Measurements from ENCODE around the gene CD70.

Gene CD70

GRCh38 chr19:6626764-6627163, 35.8 kb upstream of the CD70 start:
- H3K4me3 ChIP-seq (ENCODE audit: low read depth, low read length) = no peak overlapping the region
- POLR2A ChIA-PET = no interaction called here
- CTCF ChIA-PET = interaction anchor here (0.6 kb wide), 1 partner anchor 90 kb away, joined by 3 read pairs; no protein-coding TSS in a partner anchor

More at GRCh38 chr19:6626764-6627163, 35.8 kb upstream of the CD70 start:
- H3K9me3 ChIP-seq (ENCODE audit: control insufficient read depth, insufficient read depth, low read depth, low read length) = no peaks in the 10 kb centered on the region
- no peak overlapping the region for H3K27ac ChIP-seq (ENCODE audit: extremely low read depth, low read depth, low read length)
- no peaks in the 10 kb centered on the region for H3K36me3 ChIP-seq (ENCODE audit: control insufficient read depth in 2 of 2, insufficient read depth in 1 of 2, low read length in 2 of 2)
- no peaks in the 10 kb centered on the region for H3K4me1 ChIP-seq (ENCODE audit: control insufficient read depth, insufficient read depth, low read length)
- TF ChIP-seq ZNF610 (tag by site-specific recombination; IDR thresholded peaks at IDR 0.05; ENCODE audit: borderline replicate concordance) (0 out of 2 replicates have a peak, but pooled peaks have one; percentile 30), TRIM28 (IDR thresholded peaks at IDR 0.05; ENCODE audit: borderline replicate concordance, low read length) (peak; percentile 91; the same call in 1 of the 2 replicates), ZNF664 (tag by site-specific recombination; IDR thresholded peaks at IDR 0.05) (no peak), RBAK (tag by site-specific recombination; IDR thresholded peaks at IDR 0.05) (no peak), ZBTB1 (tag by site-specific recombination; IDR thresholded peaks at IDR 0.05) (no peak), ZNF37A (tag by site-specific recombination; IDR thresholded peaks at IDR 0.05) (0 out of 2 replicates have a peak, but pooled peaks have one; percentile 6), ZNF529 (tag by site-specific recombination; IDR thresholded peaks at IDR 0.05; ENCODE audit: insufficient replicate concordance) (peak; percentile 59), ZNF280D (tag by site-specific recombination; IDR thresholded peaks at IDR 0.05) (peak; percentile 90), ZFP69B (tag by site-specific recombination; IDR thresholded peaks at IDR 0.05) (no peak), ZNF366 (tag by site-specific recombination; conservative IDR thresholded peaks at IDR 0.05) (peak; percentile 51), ZSCAN23 (tag by site-specific recombination; IDR thresholded peaks at IDR 0.05) (peak; percentile 42; the same call in 1 of the 2 replicates), SETDB1 (IDR thresholded peaks at IDR 0.05; ENCODE audit: insufficient read length, low read length) (peak; percentile 99), ZNF362 (tag by site-specific recombination; IDR thresholded peaks at IDR 0.05) (0 out of 2 replicates have a peak, but pooled peaks have one; percentile 46), KLF9 (tag by site-specific recombination; IDR thresholded peaks at IDR 0.05; ENCODE audit: low read depth) (no peak)
- TF ChIP-seq, protein P1, sequence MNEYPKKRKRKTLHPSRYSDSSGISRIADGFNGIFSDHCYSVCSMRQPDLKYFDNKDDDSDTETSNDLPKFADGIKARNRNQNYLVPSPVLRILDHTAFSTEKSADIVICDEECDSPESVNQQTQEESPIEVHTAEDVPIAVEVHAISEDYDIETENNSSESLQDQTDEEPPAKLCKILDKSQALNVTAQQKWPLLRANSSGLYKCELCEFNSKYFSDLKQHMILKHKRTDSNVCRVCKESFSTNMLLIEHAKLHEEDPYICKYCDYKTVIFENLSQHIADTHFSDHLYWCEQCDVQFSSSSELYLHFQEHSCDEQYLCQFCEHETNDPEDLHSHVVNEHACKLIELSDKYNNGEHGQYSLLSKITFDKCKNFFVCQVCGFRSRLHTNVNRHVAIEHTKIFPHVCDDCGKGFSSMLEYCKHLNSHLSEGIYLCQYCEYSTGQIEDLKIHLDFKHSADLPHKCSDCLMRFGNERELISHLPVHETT (tag by site-specific recombination; IDR thresholded peaks at IDR 0.05) = no peak
- TF ChIP-seq, protein P2, sequence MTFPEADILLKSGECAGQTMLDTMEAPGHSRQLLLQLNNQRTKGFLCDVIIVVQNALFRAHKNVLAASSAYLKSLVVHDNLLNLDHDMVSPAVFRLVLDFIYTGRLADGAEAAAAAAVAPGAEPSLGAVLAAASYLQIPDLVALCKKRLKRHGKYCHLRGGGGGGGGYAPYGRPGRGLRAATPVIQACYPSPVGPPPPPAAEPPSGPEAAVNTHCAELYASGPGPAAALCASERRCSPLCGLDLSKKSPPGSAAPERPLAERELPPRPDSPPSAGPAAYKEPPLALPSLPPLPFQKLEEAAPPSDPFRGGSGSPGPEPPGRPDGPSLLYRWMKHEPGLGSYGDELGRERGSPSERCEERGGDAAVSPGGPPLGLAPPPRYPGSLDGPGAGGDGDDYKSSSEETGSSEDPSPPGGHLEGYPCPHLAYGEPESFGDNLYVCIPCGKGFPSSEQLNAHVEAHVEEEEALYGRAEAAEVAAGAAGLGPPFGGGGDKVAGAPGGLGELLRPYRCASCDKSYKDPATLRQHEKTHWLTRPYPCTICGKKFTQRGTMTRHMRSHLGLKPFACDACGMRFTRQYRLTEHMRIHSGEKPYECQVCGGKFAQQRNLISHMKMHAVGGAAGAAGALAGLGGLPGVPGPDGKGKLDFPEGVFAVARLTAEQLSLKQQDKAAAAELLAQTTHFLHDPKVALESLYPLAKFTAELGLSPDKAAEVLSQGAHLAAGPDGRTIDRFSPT (tag by site-specific recombination; IDR thresholded peaks at IDR 0.05) = no peak
- TF ChIP-seq, protein P3, sequence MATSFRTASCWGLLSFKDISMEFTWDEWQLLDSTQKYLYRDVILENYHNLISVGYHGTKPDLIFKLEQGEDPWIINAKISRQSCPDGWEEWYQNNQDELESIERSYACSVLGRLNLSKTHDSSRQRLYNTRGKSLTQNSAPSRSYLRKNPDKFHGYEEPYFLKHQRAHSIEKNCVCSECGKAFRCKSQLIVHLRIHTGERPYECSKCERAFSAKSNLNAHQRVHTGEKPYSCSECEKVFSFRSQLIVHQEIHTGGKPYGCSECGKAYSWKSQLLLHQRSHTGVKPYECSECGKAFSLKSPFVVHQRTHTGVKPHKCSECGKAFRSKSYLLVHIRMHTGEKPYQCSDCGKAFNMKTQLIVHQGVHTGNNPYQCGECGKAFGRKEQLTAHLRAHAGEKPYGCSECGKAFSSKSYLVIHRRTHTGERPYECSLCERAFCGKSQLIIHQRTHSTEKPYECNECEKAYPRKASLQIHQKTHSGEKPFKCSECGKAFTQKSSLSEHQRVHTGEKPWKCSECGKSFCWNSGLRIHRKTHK (tag by site-specific recombination; IDR thresholded peaks at IDR 0.05) = 0 out of 2 replicates have a peak, but pooled peaks have one; percentile 32
